Measurements from ENCODE around the gene CENPV. TPM values are rescaled to one million over a fixed set of nuclear protein-coding genes. Genes with fewer than 3 reads are reported as not detected.

CENPV gene
- total and polyA plus RNA-seq, 10 of the 15 experiments (the other 5 are each of a cell fraction or from before 2014, with no cell fraction given): 22.5 to 98.6 (median 80.8) TPM

DNA sequence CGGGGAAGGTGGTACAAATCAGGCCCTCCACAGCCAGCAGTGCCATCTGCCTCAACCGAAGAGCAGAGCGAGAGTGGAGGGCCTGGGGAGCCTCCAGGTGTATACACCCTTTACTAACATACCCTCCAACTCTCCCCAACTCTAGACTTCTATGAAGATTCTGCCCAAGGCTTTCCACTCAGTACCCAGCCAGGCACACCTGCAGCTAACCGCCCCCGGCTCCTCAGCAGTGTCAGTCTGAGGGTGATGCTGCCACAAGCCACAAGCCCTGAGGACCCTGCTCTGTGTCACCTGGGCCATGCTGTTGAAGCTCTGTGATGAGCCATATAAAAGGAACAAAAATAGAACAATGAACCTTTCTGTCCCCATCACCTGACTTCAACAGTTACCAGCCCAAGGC is 3.8 kb downstream of the CENPV start:
- H3K4me1 ChIP-seq (ENCODE audit: control insufficient read depth, insufficient read depth, low read length): peaks cover 3% of the 10 kb centered on the region; the same call in 1 of the 2 replicates
- in situ Hi-C loops (cut with MboI): no loop called here
- no peak overlapping the region for H3K4me2 ChIP-seq (ENCODE audit: control insufficient read depth, insufficient read depth)
- TSS peak; percentile 30 for BruUV-seq (replicated peaks)
- RAD21 ChIA-PET (ENCODE audit: unreplicated experiment): interaction anchor here (1.3 to 1.7 kb wide), 2 partner anchors 44 to 64 kb away, joined by 8 read pairs; no protein-coding TSS in a partner anchor
- no peak overlapping the region for H3K27ac ChIP-seq (ENCODE audit: control insufficient read depth, insufficient read depth)
- POLR2A ChIA-PET: interaction anchor here (0.7 to 1.2 kb wide), 3 partner anchors 138 to 650 kb away, joined by 3 to 4 read pairs (median 4); no protein-coding TSS in a partner anchor
- no peaks in the 10 kb centered on the region for H3K9me3 ChIP-seq (replicated peaks; ENCODE audit: control insufficient read depth, insufficient read depth, low read length)
- SMC1A ChIA-PET (ENCODE audit: uncharacterized antibody, unreplicated experiment): interaction anchor here (0.6 to 4.3 kb wide), 10 partner anchors 10 to 177 kb away, joined by 3 to 28 read pairs (median 3); no protein-coding TSS in a partner anchor
- H3K27me3 ChIP-seq (replicated peaks in 1 of 2; ENCODE audit: control insufficient read depth in 2 of 2, insufficient read depth in 2 of 2, low read length in 1 of 2): no peaks in the 10 kb centered on the region
- H3K36me3 ChIP-seq (ENCODE audit: control insufficient read depth in 2 of 2, insufficient read depth in 2 of 2, low read length in 1 of 2): peaks cover 5 to 7% of the 10 kb centered on the region in 2 experiments; a peak in 3 of 4 replicates
- TF ChIP-seq NBN (IDR thresholded peaks at IDR 0.05): no peak
- TF ChIP-seq CEBPZ (IDR thresholded peaks at IDR 0.05; ENCODE audit: low read depth, low read length): no peak
- TF ChIP-seq ZNF384 (IDR thresholded peaks at IDR 0.05; ENCODE audit: borderline replicate concordance, low read depth, low read length): no peak
- no peak for TF ChIP-seq YBX1 (IDR thresholded peaks at IDR 0.05)
- TF ChIP-seq, protein P1, sequence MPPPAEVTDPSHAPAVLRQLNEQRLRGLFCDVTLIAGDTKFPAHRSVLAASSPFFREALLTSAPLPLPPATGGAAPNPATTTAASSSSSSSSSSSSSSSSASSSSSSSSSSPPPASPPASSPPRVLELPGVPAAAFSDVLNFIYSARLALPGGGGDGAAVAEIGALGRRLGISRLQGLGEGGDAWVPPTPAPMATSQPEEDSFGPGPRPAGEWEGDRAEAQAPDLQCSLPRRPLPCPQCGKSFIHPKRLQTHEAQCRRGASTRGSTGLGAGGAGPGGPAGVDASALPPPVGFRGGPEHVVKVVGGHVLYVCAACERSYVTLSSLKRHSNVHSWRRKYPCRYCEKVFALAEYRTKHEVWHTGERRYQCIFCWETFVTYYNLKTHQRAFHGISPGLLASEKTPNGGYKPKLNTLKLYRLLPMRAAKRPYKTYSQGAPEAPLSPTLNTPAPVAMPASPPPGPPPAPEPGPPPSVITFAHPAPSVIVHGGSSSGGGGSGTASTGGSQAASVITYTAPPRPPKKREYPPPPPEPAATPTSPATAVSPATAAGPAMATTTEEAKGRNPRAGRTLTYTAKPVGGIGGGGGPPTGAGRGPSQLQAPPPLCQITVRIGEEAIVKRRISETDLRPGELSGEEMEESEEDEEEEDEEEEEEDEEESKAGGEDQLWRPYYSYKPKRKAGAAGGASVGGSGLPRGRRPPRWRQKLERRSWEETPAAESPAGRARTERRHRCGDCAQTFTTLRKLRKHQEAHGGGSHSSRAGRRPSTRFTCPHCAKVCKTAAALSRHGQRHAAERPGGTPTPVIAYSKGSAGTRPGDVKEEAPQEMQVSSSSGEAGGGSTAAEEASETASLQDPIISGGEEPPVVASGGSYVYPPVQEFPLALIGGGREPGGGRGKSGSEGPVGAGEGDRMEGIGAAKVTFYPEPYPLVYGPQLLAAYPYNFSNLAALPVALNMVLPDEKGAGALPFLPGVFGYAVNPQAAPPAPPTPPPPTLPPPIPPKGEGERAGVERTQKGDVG (CRISPR knock-in tag; IDR thresholded peaks at IDR 0.05): no peak
- no peak for TF ChIP-seq ZNF274 (IDR thresholded peaks at IDR 0.05; ENCODE audit: insufficient read depth, insufficient read length)
- TF ChIP-seq JUNB (IDR thresholded peaks at IDR 0.05): no peak
- TF ChIP-seq, protein P2, sequence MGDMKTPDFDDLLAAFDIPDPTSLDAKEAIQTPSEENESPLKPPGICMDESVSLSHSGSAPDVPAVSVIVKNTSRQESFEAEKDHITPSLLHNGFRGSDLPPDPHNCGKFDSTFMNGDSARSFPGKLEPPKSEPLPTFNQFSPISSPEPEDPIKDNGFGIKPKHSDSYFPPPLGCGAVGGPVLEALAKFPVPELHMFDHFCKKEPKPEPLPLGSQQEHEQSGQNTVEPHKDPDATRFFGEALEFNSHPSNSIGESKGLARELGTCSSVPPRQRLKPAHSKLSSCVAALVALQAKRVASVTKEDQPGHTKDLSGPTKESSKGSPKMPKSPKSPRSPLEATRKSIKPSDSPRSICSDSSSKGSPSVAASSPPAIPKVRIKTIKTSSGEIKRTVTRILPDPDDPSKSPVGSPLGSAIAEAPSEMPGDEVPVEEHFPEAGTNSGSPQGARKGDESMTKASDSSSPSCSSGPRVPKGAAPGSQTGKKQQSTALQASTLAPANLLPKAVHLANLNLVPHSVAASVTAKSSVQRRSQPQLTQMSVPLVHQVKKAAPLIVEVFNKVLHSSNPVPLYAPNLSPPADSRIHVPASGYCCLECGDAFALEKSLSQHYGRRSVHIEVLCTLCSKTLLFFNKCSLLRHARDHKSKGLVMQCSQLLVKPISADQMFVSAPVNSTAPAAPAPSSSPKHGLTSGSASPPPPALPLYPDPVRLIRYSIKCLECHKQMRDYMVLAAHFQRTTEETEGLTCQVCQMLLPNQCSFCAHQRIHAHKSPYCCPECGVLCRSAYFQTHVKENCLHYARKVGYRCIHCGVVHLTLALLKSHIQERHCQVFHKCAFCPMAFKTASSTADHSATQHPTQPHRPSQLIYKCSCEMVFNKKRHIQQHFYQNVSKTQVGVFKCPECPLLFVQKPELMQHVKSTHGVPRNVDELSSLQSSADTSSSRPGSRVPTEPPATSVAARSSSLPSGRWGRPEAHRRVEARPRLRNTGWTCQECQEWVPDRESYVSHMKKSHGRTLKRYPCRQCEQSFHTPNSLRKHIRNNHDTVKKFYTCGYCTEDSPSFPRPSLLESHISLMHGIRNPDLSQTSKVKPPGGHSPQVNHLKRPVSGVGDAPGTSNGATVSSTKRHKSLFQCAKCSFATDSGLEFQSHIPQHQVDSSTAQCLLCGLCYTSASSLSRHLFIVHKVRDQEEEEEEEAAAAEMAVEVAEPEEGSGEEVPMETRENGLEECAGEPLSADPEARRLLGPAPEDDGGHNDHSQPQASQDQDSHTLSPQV (IDR thresholded peaks at IDR 0.05): no peak
- H3K79me2 ChIP-seq (ENCODE audit: control insufficient read depth, insufficient read depth, low read length): peaks cover 23% of the 10 kb centered on the region
- CTCF ChIA-PET: interaction anchor here (0.6 to 8.2 kb wide), 9 partner anchors 13 to 237 kb away, joined by 3 to 88 read pairs (median 3); no protein-coding TSS in a partner anchor
- H2AFZ ChIP-seq (ENCODE audit: control insufficient read depth, low read depth, low read length): no peak overlapping the region
- intact Hi-C loops (cut with micrococcal nuclease; ENCODE audit: unreplicated experiment): no loop called here
- no peak overlapping the region for H3K9ac ChIP-seq (ENCODE audit: control insufficient read depth, insufficient read depth, low read length)
- H3K4me3 ChIP-seq: no peak overlapping the region
- DNase-seq (ENCODE audit: low read depth, low spot score): no peak
- ATAC-seq: no peak
- H4K20me1 ChIP-seq (ENCODE audit: control insufficient read depth, insufficient read depth): no peaks in the 10 kb centered on the region
- no peak for FAIRE-seq
- 99% methylated on average over 5 of the region's 5 CpGs for WGBS (ENCODE audit: insufficient coverage, insufficient replicate concordance, low lambda C conversion rate, missing lambda C conversion rate)
